HFFc6 (cell line): ENCODE data around the gene CELF2. TPM values are rescaled to one million over a fixed set of nuclear protein-coding genes. Genes with fewer than 3 reads are reported as not detected.

Experiments
- DNase-seq: peaks from one replicate; pipeline ENCODE4 v3.0.0-alpha.2; 2018
- H3K27ac Mint-ChIP-seq: 2 replicates; pipeline ENCODE4 v1.8.0; 2020; ENCODE audit warnings: mild to moderate bottlenecking, mixed read lengths
- H3K27me3 Mint-ChIP-seq: 2 replicates; pipeline ENCODE4 v1.8.0; 2021; ENCODE audit warnings: mild to moderate bottlenecking, moderate library complexity, mixed read lengths; ENCODE audit not compliant: insufficient read depth
- H3K36me3 Mint-ChIP-seq: 2 replicates; pipeline ENCODE4 v1.8.0; 2021; ENCODE audit warnings: low read depth, mixed read lengths
- H3K4me1 Mint-ChIP-seq: 2 replicates; pipeline ENCODE4 v1.8.0; 2020; ENCODE audit warnings: low read depth, mixed read lengths
- H3K4me3 Mint-ChIP-seq: 2 replicates; pipeline ENCODE4 v1.8.0; 2020; ENCODE audit warnings: mild to moderate bottlenecking, moderate library complexity, mixed read lengths
- H3K9me3 Mint-ChIP-seq: 2 replicates; pipeline ENCODE4 v1.8.0; 2020; ENCODE audit warnings: mild to moderate bottlenecking, mixed read lengths
- total RNA-seq, 6 experiments: library from RNA; stranded (reverse); fragmentation: NEBNext Ultra II Directional; extraction: Animal tissue kit (Norgen Biotek cat#: 25700); gene quantifications; 2 replicates in 1 of 6; 3 replicates in 5 of 6; pipeline ENCODE4 v1.2.3, GENCODE V29; 2021
- TF ChIP-seq, protein P1 (sequence below): fragments of 200-600 bp; sonication (generic); IDR thresholded peaks from 2 replicates; pipeline ENCODE4 v1.5.0; 2021; ENCODE audit warnings: antibody characterized with exemption, mild to moderate bottlenecking

CELF2 gene
- total RNA-seq, 6 experiments from 2014 or later: 2.7 to 5.2 (median 3.5) TPM

DNA sequence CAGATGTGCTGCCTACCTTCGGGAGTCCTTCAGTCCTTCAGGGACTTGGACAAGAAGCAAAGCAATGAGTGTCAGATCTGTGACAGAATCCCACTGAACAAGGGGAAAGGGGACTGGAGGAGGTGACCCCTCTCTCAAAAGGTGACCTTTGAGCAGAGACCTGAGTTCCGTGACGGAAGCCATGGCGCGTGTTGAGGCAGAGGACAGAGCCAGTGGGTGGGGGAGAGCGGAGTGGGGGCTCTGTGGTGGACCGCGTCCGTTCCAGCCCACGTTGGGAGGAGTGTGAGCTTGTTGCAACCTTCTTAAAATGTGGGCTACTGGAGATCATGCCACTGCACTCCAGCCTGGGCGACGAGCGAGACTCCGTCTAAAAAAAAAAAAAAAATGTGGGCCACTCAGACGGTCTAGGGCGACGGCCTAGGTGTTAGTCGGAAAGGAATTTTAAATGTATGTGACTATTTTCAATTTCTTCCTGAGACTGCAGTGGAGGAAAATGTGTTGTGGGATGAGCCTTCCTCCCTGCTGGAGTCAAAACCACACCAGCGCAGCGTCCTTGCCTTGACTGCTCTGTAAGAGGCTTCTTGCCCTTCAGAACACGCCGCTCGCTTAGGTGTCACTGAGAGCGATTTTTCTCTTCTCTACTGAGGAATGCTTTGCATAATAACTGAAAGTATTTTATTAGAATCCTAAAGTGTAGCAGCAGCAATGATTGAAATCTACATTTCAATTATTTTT, 272.7 kb downstream of the CELF2 start:
- H3K9me3 Mint-ChIP-seq: peaks cover 16% of the 10 kb centered on the region
- no peak overlapping the region for H3K4me3 Mint-ChIP-seq
- no peak overlapping the region for H3K27ac Mint-ChIP-seq
- H3K27me3 Mint-ChIP-seq: no peaks in the 10 kb centered on the region; the same call in none of the 2 replicates
- no peaks in the 10 kb centered on the region; the same call in 1 of the 2 replicates for H3K36me3 Mint-ChIP-seq
- DNase-seq: no peak
- no peaks in the 10 kb centered on the region for H3K4me1 Mint-ChIP-seq
- TF ChIP-seq, protein P1, sequence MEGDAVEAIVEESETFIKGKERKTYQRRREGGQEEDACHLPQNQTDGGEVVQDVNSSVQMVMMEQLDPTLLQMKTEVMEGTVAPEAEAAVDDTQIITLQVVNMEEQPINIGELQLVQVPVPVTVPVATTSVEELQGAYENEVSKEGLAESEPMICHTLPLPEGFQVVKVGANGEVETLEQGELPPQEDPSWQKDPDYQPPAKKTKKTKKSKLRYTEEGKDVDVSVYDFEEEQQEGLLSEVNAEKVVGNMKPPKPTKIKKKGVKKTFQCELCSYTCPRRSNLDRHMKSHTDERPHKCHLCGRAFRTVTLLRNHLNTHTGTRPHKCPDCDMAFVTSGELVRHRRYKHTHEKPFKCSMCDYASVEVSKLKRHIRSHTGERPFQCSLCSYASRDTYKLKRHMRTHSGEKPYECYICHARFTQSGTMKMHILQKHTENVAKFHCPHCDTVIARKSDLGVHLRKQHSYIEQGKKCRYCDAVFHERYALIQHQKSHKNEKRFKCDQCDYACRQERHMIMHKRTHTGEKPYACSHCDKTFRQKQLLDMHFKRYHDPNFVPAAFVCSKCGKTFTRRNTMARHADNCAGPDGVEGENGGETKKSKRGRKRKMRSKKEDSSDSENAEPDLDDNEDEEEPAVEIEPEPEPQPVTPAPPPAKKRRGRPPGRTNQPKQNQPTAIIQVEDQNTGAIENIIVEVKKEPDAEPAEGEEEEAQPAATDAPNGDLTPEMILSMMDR: no peak

DNA sequence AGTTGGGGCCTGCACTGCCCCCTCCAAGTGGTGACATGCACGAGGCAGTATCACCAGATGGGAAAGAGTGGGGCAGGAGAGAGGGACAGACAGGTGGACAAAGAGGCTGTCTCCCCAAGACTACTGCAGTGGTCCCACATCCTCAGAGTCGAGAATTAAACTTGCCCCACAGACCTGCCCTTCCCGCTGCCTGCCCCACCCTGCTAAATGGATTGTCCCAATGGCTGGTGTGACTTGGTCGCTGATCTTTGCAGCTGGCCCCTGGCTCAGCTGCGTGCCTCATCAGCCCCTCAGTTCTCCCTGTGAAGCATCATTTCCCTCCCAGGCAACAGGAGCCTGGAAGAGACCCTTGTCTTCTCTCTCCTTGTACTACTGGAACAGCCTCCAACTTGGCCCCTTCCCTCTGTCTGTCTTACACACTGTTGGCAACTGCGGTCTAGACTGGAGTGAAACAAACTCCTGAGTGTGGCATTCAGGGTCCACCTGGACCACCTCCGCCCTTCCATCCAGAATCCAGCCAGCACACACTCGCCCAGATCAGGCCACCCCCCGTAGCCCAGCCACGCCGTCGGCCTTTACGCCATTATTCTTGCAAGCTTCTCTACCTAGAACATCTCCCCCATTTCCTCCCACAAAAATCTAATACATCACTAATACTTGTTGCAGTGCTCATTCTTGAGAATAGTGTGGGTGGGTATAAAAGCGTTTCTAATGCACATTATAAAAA, 275.1 kb downstream of the CELF2 start:
- Mint-ChIP-seq H3K9me3 (peaks cover 21% of the 10 kb centered on the region), H3K36me3 (peaks cover 5% of the 10 kb centered on the region), H3K4me3 (no peak overlapping the region), H3K27me3 (no peaks in the 10 kb centered on the region; the same call in none of the 2 replicates), H3K27ac (no peak overlapping the region), H3K4me1 (no peaks in the 10 kb centered on the region)
- DNase-seq: no peak
- TF ChIP-seq, protein P1: no peak

DNA sequence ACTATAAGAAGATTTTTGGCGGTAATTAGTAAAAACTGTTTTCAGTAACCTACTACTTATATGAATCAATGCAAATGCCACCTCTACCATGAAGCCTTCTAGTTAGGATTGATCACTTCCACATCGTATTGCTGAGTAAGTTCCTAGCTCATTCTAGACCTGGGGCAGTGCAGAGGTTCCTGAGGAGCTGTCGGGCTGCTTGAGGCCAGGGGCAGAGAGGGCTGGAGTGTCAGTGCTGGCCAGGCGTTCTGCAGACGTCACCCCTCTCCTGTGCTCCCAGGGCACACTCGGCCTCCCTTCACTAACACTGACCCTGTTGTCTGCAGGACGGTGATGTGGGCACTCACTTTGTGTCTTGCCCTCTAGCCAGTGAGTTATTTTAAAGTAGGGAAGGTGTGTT, 275.7 kb downstream of the CELF2 start:
- no peak for DNase-seq
- Mint-ChIP-seq H3K27ac (no peak overlapping the region), H3K4me1 (peaks cover 4% of the 10 kb centered on the region), H3K4me3 (no peak overlapping the region), H3K27me3 (no peaks in the 10 kb centered on the region; the same call in none of the 2 replicates), H3K36me3 (peaks cover 5% of the 10 kb centered on the region), H3K9me3 (peaks cover 27% of the 10 kb centered on the region)
- TF ChIP-seq, protein P1: no peak

DNA sequence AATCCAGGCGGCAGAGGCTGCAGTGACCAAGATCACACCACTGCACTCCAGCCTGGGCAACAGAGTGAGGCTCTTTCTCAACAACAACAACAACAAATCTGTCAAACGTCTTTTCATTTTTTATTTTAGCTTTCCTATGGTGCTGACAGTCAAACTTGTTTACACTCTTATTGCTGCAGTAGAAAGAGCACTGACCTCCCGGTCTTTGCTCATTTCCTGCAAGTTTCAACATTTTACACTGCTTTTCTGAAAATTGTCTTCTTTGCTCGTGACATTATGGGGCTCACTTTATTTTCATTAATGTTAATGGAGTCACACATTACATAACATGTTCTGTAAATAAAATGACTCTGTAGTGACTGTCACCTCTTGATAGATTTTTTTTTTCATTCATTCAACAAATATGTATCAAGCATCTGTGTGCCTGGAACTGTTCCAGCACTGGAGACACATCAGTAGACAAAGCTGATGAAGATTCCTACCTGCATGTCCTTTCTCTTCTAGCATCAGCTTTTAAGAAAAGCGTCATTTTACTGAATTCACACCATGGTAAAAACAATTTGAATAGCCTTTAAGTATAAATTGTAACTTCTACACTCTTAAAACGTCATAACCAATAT, 277.3 kb downstream of the CELF2 start:
- H3K27ac Mint-ChIP-seq: no peak overlapping the region
- H3K4me1 Mint-ChIP-seq: peaks cover 6% of the 10 kb centered on the region
- peaks cover 22% of the 10 kb centered on the region for H3K9me3 Mint-ChIP-seq
- H3K36me3 Mint-ChIP-seq: peaks cover 5% of the 10 kb centered on the region
- H3K27me3 Mint-ChIP-seq: peaks cover 3% of the 10 kb centered on the region
- H3K4me3 Mint-ChIP-seq: no peak overlapping the region
- no peak for DNase-seq
- TF ChIP-seq, protein P1: no peak

DNA sequence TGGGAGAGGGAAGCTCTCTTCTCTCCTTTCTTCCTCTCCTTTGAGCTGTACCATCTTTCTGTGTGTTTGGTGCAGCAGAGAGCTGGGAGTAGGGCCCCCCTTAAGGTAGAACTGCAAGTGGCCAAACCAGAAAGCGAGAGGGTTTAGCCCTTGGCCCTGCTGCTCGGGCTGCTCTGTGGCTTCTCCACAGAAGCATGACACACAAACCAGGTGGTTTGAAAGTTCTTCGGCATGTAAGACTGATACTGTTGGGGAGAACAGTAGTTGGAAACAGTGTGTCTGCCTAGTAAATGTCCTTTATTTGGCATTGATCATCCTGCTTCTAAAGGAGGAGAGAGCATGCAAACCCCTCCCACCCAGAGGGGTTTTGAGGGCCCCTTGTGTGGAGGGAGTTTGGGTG, 277.8 kb downstream of the CELF2 start:
- peaks cover 6% of the 10 kb centered on the region for H3K4me1 Mint-ChIP-seq
- TF ChIP-seq, protein P1: no peak
- DNase-seq: no peak
- no peak overlapping the region for H3K27ac Mint-ChIP-seq
- no peak overlapping the region for H3K4me3 Mint-ChIP-seq
- H3K36me3 Mint-ChIP-seq: peaks cover 5% of the 10 kb centered on the region
- H3K9me3 Mint-ChIP-seq: peaks cover 19% of the 10 kb centered on the region; the same call in 1 of the 2 replicates
- H3K27me3 Mint-ChIP-seq: peaks cover 3% of the 10 kb centered on the region
